Measurements from ENCODE around the gene FSTL4. TPM values are rescaled to one million over a fixed set of nuclear protein-coding genes. Genes with fewer than 3 reads are reported as not detected.

The FSTL4 gene
- total RNA-seq, 1 experiment from 2014 or later = 2.7 TPM

- no peak overlapping the region for H3K27ac Mint-ChIP-seq (ENCODE audit: unreplicated experiment)
- H3K9me3 Mint-ChIP-seq (ENCODE audit: unreplicated experiment) = no peaks in the 10 kb centered on the region
- DNase-seq = no peak
- H3K4me3 Mint-ChIP-seq (ENCODE audit: unreplicated experiment) = no peak overlapping the region
- ChIA-PET CTCF (no interaction called here), POLR2A (no interaction called here)
- 0 out of 2 replicates have a peak, but pooled peaks cover 2% of the 10 kb centered on the region for H3K9me3 ChIP-seq
- no peak overlapping the region for H3K4me3 ChIP-seq (ENCODE audit: low read depth, low read length)
- H3K4me1 Mint-ChIP-seq (ENCODE audit: low read depth, unreplicated experiment) = no peaks in the 10 kb centered on the region
- intact Hi-C loops (cut with micrococcal nuclease; ENCODE audit: unreplicated experiment) = no loop called here
- no peaks in the 10 kb centered on the region for H3K36me3 ChIP-seq (ENCODE audit: control insufficient read depth, insufficient read depth, low read length)
- no peaks in the 10 kb centered on the region for H3K4me1 ChIP-seq
- TF ChIP-seq CTCF (IDR thresholded peaks at IDR 0.05; ENCODE audit: insufficient read depth in 1 of 2, low read depth in 1 of 2, low read length in 1 of 2, severe bottlenecking in 1 of 2, unreplicated experiment in 1 of 2) = no peak
- no peaks in the 10 kb centered on the region for H3K36me3 Mint-ChIP-seq (ENCODE audit: insufficient read depth, unreplicated experiment)
- no peaks in the 10 kb centered on the region; the same call in 1 of the 2 replicates for H3K27me3 ChIP-seq (replicated peaks; ENCODE audit: control insufficient read depth, insufficient read depth, low read length)
- peaks cover 14% of the 10 kb centered on the region for H3K27me3 Mint-ChIP-seq (ENCODE audit: insufficient read depth, unreplicated experiment)
- no TSS peak for BruUV-seq (replicated peaks)
Observed at GRCh38 chr5:133520991-133521706, 91.2 kb downstream of the FSTL4 start.

GRCh38 chr5:133520062-133520461, 92.3 kb downstream of the FSTL4 start:
- H3K27me3 Mint-ChIP-seq (ENCODE audit: insufficient read depth, unreplicated experiment) = peaks cover 14% of the 10 kb centered on the region
- H3K27ac Mint-ChIP-seq (ENCODE audit: unreplicated experiment) = no peak overlapping the region
- H3K9me3 Mint-ChIP-seq (ENCODE audit: unreplicated experiment) = no peaks in the 10 kb centered on the region
- no peaks in the 10 kb centered on the region for H3K4me1 Mint-ChIP-seq (ENCODE audit: low read depth, unreplicated experiment)
- intact Hi-C loops (cut with micrococcal nuclease; ENCODE audit: unreplicated experiment) = no loop called here
- CTCF ChIA-PET = no interaction called here
- no peaks in the 10 kb centered on the region; the same call in 1 of the 2 replicates for H3K27me3 ChIP-seq (replicated peaks; ENCODE audit: control insufficient read depth, insufficient read depth, low read length)
- no peaks in the 10 kb centered on the region for H3K4me1 ChIP-seq
- TF ChIP-seq CTCF (IDR thresholded peaks at IDR 0.05; ENCODE audit: insufficient read depth in 1 of 2, low read depth in 1 of 2, low read length in 1 of 2, severe bottlenecking in 1 of 2, unreplicated experiment in 1 of 2) = no peak
- H3K36me3 Mint-ChIP-seq (ENCODE audit: insufficient read depth, unreplicated experiment) = no peaks in the 10 kb centered on the region
- no TSS peak for BruUV-seq (replicated peaks)
- no peak for DNase-seq
- H3K36me3 ChIP-seq (ENCODE audit: control insufficient read depth, insufficient read depth, low read length) = no peaks in the 10 kb centered on the region
- POLR2A ChIA-PET = no interaction called here
- H3K9me3 ChIP-seq = 0 out of 2 replicates have a peak, but pooled peaks cover 2% of the 10 kb centered on the region
- no peak overlapping the region for H3K4me3 ChIP-seq (ENCODE audit: low read depth, low read length)
- no peak overlapping the region for H3K4me3 Mint-ChIP-seq (ENCODE audit: unreplicated experiment)

- Mint-ChIP-seq H3K36me3 (ENCODE audit: insufficient read depth, unreplicated experiment) (no peaks in the 10 kb centered on the region), H3K27me3 (ENCODE audit: insufficient read depth, unreplicated experiment) (peaks cover 14% of the 10 kb centered on the region), H3K27ac (ENCODE audit: unreplicated experiment) (no peak overlapping the region), H3K4me3 (ENCODE audit: unreplicated experiment) (no peak overlapping the region), H3K4me1 (ENCODE audit: low read depth, unreplicated experiment) (no peaks in the 10 kb centered on the region), H3K9me3 (ENCODE audit: unreplicated experiment) (no peaks in the 10 kb centered on the region)
- H3K36me3 ChIP-seq (ENCODE audit: control insufficient read depth, insufficient read depth, low read length) = no peaks in the 10 kb centered on the region
- 0 out of 2 replicates have a peak, but pooled peaks cover 2% of the 10 kb centered on the region for H3K9me3 ChIP-seq
- no TSS peak for BruUV-seq (replicated peaks)
- TF ChIP-seq CTCF (IDR thresholded peaks at IDR 0.05; ENCODE audit: insufficient read depth in 1 of 2, low read depth in 1 of 2, low read length in 1 of 2, severe bottlenecking in 1 of 2, unreplicated experiment in 1 of 2) = no peak
- H3K4me1 ChIP-seq = no peaks in the 10 kb centered on the region
- POLR2A ChIA-PET = no interaction called here
- intact Hi-C loops (cut with micrococcal nuclease; ENCODE audit: unreplicated experiment) = no loop called here
- H3K4me3 ChIP-seq (ENCODE audit: low read depth, low read length) = no peak overlapping the region
- CTCF ChIA-PET = no interaction called here
- H3K27me3 ChIP-seq (replicated peaks; ENCODE audit: control insufficient read depth, insufficient read depth, low read length) = no peaks in the 10 kb centered on the region; the same call in 1 of the 2 replicates
- no peak for DNase-seq
Observed at GRCh38 chr5:133519191-133519590, 93.2 kb downstream of the FSTL4 start.
